Measurements from ENCODE around the gene XPNPEP1. TPM values are rescaled to one million over a fixed set of nuclear protein-coding genes. Genes with fewer than 3 reads are reported as not detected.

XPNPEP1 gene
- total RNA-seq, 2 experiments from 2014 or later = 90.2 to 96.5 TPM

Other genes with a start within 250 kb of the XPNPEP1 start
- gene ADD3, start 84.5 kb upstream of the XPNPEP1 start, total RNA-seq = 10 to 100 TPM; 44.0 to 52.5 TPM